ENCODE measurements around the gene PNCK.

The PNCK gene

GRCh38 chrX:153688071-153688470, 14.5 kb upstream of the PNCK start:
- H3F3A ChIP-seq (ENCODE audit: insufficient read depth, low read length): no peaks in the 10 kb centered on the region
- H3K4me3 ChIP-seq (ENCODE audit: low read length): no peak overlapping the region
- peaks cover 5% of the 10 kb centered on the region; the same call in 1 of the 2 replicates for H3K27me3 ChIP-seq (replicated peaks; ENCODE audit: insufficient read depth, low read length)
- no peak overlapping the region for H3K27ac ChIP-seq (ENCODE audit: low read length)
- H3K9me2 ChIP-seq (replicated peaks; ENCODE audit: insufficient read depth, low read length): no peaks in the 10 kb centered on the region
- H3K79me2 ChIP-seq (ENCODE audit: low read length): no peaks in the 10 kb centered on the region
- TF ChIP-seq EZH2 (optimal IDR thresholded peaks at IDR 0.05; ENCODE audit: low read depth, low read length): no peak
- TF ChIP-seq CTCF (IDR thresholded peaks at IDR 0.05; ENCODE audit: low read length): no peak
- TF ChIP-seq EZH2phosphoT487 (IDR thresholded peaks at IDR 0.05; ENCODE audit: low read length): no peak
- no peaks in the 10 kb centered on the region for H3K36me3 ChIP-seq (replicated peaks; ENCODE audit: insufficient read depth, low read length)
- no peak for DNase-seq
- no peaks in the 10 kb centered on the region for H3K9me3 ChIP-seq (replicated peaks; ENCODE audit: insufficient read depth, low read length)
- H2AFZ ChIP-seq (ENCODE audit: low read length): no peak overlapping the region
- H4K20me1 ChIP-seq (ENCODE audit: insufficient read depth, low read length): no peaks in the 10 kb centered on the region
- H3K4me2 ChIP-seq (ENCODE audit: low read depth, low read length): no peak overlapping the region
- H3K4me1 ChIP-seq (ENCODE audit: low read length): no peaks in the 10 kb centered on the region
- H3K9ac ChIP-seq (ENCODE audit: low read length): no peak overlapping the region

- no peak within 1 kb of the TSS for H3K9ac ChIP-seq (ENCODE audit: low read length)
- H3K4me2 ChIP-seq (ENCODE audit: low read depth, low read length): peak within 1 kb of the TSS; percentile 59; the same call in 1 of the 2 replicates
- H3K4me1 ChIP-seq (ENCODE audit: low read length): no peaks in the 10 kb centered on the region
- H3K79me2 ChIP-seq (ENCODE audit: low read length): no peaks in the 10 kb centered on the region
- no peak within 1 kb of the TSS for H3K27ac ChIP-seq (ENCODE audit: low read length)
- H4K20me1 ChIP-seq (ENCODE audit: insufficient read depth, low read length): no peaks in the 10 kb centered on the region
- peak within 1 kb of the TSS; percentile 41; the same call in 1 of the 2 replicates for H3K4me3 ChIP-seq (ENCODE audit: low read length)
- H2AFZ ChIP-seq (ENCODE audit: low read length): peak within 1 kb of the TSS; percentile 51; the same call in 1 of the 2 replicates
- TF ChIP-seq EZH2phosphoT487 (IDR thresholded peaks at IDR 0.05; ENCODE audit: low read length): no peak
- peak; percentile 33 for TF ChIP-seq CTCF (IDR thresholded peaks at IDR 0.05; ENCODE audit: low read length)
- H3K9me3 ChIP-seq (replicated peaks; ENCODE audit: insufficient read depth, low read length): no peaks in the 10 kb centered on the region
- peaks cover 5% of the 10 kb centered on the region; the same call in 1 of the 2 replicates for H3K27me3 ChIP-seq (replicated peaks; ENCODE audit: insufficient read depth, low read length)
- no peaks in the 10 kb centered on the region for H3K36me3 ChIP-seq (replicated peaks; ENCODE audit: insufficient read depth, low read length)
- no peaks in the 10 kb centered on the region for H3F3A ChIP-seq (ENCODE audit: insufficient read depth, low read length)
- DNase-seq: peak; percentile 33
- H3K9me2 ChIP-seq (replicated peaks; ENCODE audit: insufficient read depth, low read length): no peaks in the 10 kb centered on the region
Observed at GRCh38 chrX:153687121-153688039, 13.8 kb upstream of the PNCK start, which contains the start of gene SLC6A8. SLC6A8 (plus strand) TSS chrX:153687926; CDS start chrX:153688575, 649 bp downstream.

DNA sequence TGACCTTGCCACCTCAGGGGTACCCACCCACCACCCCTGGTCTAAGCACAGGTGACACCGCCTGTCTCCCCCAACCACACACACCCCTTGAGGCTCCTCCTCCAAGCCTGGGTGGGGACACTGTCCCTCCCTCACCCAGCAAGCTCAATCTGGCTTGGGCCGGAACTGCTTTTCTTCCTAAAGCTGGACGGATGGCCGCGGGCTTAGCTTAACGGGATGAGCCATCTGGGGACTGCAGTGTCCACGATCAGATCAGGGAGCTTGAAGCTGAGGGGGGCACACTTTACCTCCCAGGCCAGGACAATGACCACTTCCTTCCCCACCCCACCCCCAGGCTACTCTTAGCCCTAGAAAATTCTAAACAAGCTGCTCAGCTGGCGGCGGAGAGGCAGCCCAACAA, 13.1 kb upstream of the PNCK start:
- no peak overlapping the region for H3K4me2 ChIP-seq (ENCODE audit: low read depth, low read length)
- H3K27ac ChIP-seq (ENCODE audit: low read length): no peak overlapping the region

More for the DNA sequence above, 13.1 kb upstream of the PNCK start:
- Histone ChIP-seq H3K9ac (ENCODE audit: low read length) (no peak overlapping the region), H3K36me3 (replicated peaks; ENCODE audit: insufficient read depth, low read length) (no peaks in the 10 kb centered on the region), H3K79me2 (ENCODE audit: low read length) (no peaks in the 10 kb centered on the region), H3K4me3 (ENCODE audit: low read length) (no peak overlapping the region), H3K9me3 (replicated peaks; ENCODE audit: insufficient read depth, low read length) (no peaks in the 10 kb centered on the region), H3K4me1 (ENCODE audit: low read length) (no peaks in the 10 kb centered on the region), H4K20me1 (ENCODE audit: insufficient read depth, low read length) (no peaks in the 10 kb centered on the region), H2AFZ (ENCODE audit: low read length) (no peak overlapping the region), H3F3A (ENCODE audit: insufficient read depth, low read length) (no peaks in the 10 kb centered on the region), H3K27me3 (replicated peaks; ENCODE audit: insufficient read depth, low read length) (peaks cover 5% of the 10 kb centered on the region; the same call in 1 of the 2 replicates), H3K9me2 (replicated peaks; ENCODE audit: insufficient read depth, low read length) (no peaks in the 10 kb centered on the region)
- TF ChIP-seq CTCF (IDR thresholded peaks at IDR 0.05; ENCODE audit: low read length): no peak
- TF ChIP-seq EZH2phosphoT487 (IDR thresholded peaks at IDR 0.05; ENCODE audit: low read length): no peak
- TF ChIP-seq EZH2 (optimal IDR thresholded peaks at IDR 0.05; ENCODE audit: low read depth, low read length): no peak
- DNase-seq: no peak
